Trophoblast cell (in vitro differentiated cells and primary cell): ENCODE data around the gene KRTAP10-9.

Source experiments
- DNase-seq, 2 donors: peaks; one replicate each; pipeline ENCODE4 v3.0.0-alpha.2; 2016
- H2AFZ ChIP-seq: 2 replicates; pipeline ENCODE4 v1.6.1; 2013; ENCODE audit warnings: low read length, moderate library complexity, mild to moderate bottlenecking; ENCODE audit not compliant: insufficient read depth, poor library complexity
- H2AK5ac ChIP-seq: 2 replicates; pipeline ENCODE4 v1.6.1; 2013; ENCODE audit warnings: mild to moderate bottlenecking, low read length
- H2BK120ac ChIP-seq: 2 replicates; pipeline ENCODE4 v1.6.1; 2013; ENCODE audit warnings: low read length, mild to moderate bottlenecking, moderate library complexity; ENCODE audit not compliant: insufficient read depth, poor library complexity
- H2BK12ac ChIP-seq: 2 replicates; pipeline ENCODE4 v1.6.1; 2013; ENCODE audit warnings: mild to moderate bottlenecking, low read length, moderate library complexity
- H2BK5ac ChIP-seq: 2 replicates; pipeline ENCODE4 v1.6.1; 2013; ENCODE audit warnings: low read length, low read depth, moderate library complexity, mild to moderate bottlenecking; ENCODE audit not compliant: poor library complexity
- H3K14ac ChIP-seq: 2 replicates; pipeline ENCODE4 v1.6.1; 2013; ENCODE audit warnings: mild to moderate bottlenecking, low read length
- H3K18ac ChIP-seq: 2 replicates; pipeline ENCODE4 v1.6.1; 2013; ENCODE audit warnings: mild to moderate bottlenecking, low read length
- H3K23ac ChIP-seq: 2 replicates; pipeline ENCODE4 v1.6.1; 2013; ENCODE audit warnings: low read length
- H3K27ac ChIP-seq: 2 replicates; pipeline ENCODE4 v1.5.1; 2013; ENCODE audit warnings: low read depth, mild to moderate bottlenecking, inconsistent platforms, low read length, moderate library complexity
- H3K27me3 ChIP-seq: 2 replicates; pipeline ENCODE4 v1.6.1; 2013; ENCODE audit warnings: inconsistent platforms, mild to moderate bottlenecking, low read length, moderate library complexity; ENCODE audit not compliant: insufficient read depth
- H3K36me3 ChIP-seq, 2 experiments: 1 replicate in 1 of 2; 2 replicates in 1 of 2; pipeline ENCODE4 v1.6.1; 2013; ENCODE audit warnings: low read length in 2 of 2, mild to moderate bottlenecking in 2 of 2, moderate library complexity in 1 of 2; ENCODE audit not compliant: insufficient read depth in 2 of 2, control insufficient read depth in 1 of 2
- H3K4ac ChIP-seq: 2 replicates; pipeline ENCODE4 v1.6.1; 2013; ENCODE audit warnings: low read depth, mild to moderate bottlenecking, low read length, moderate library complexity
- H3K4me1 ChIP-seq, 2 experiments: 1 replicate in 1 of 2; 2 replicates in 1 of 2; pipeline ENCODE4 v1.6.1; 2013; ENCODE audit warnings: low read length in 2 of 2, mild to moderate bottlenecking in 2 of 2, moderate library complexity in 1 of 2; ENCODE audit not compliant: insufficient read depth in 2 of 2, control insufficient read depth in 1 of 2
- H3K4me2 ChIP-seq: 2 replicates; pipeline ENCODE4 v1.6.1; 2013; ENCODE audit warnings: inconsistent platforms, mild to moderate bottlenecking, low read length, moderate library complexity
- H3K4me3 ChIP-seq: 2 replicates; pipeline ENCODE4 v1.5.1; 2013; ENCODE audit warnings: mild to moderate bottlenecking, low read depth, low read length, inconsistent platforms
- H3K79me1 ChIP-seq: one replicate; pipeline ENCODE4 v1.6.1; 2013; ENCODE audit warnings: low read length
- H3K79me2 ChIP-seq: 2 replicates; pipeline ENCODE4 v1.6.1; 2013; ENCODE audit warnings: low read length, mild to moderate bottlenecking; ENCODE audit not compliant: control insufficient read depth, insufficient read depth, poor library complexity
- H3K9ac ChIP-seq: 2 replicates; pipeline ENCODE4 v1.6.1; 2013; ENCODE audit warnings: mild to moderate bottlenecking, low read length
- H3K9me3 ChIP-seq: 2 replicates; pipeline ENCODE4 v1.6.1; 2013; ENCODE audit warnings: low read depth, mild to moderate bottlenecking, control low read depth, inconsistent platforms, low read length; ENCODE audit not compliant: insufficient read depth
- H4K12ac ChIP-seq: 2 replicates; pipeline ENCODE4 v1.6.1; 2013; ENCODE audit warnings: low read depth, mild to moderate bottlenecking, low read length, moderate library complexity
- H4K8ac ChIP-seq: 2 replicates; pipeline ENCODE4 v1.6.1; 2013; ENCODE audit warnings: low read depth, mild to moderate bottlenecking, low read length, moderate library complexity
- H4K91ac ChIP-seq: one replicate; pipeline ENCODE4 v1.6.1; 2013; ENCODE audit warnings: low read depth, mild to moderate bottlenecking, low read length, moderate library complexity
- WGBS: extraction: QIAGEN DNeasy Blood & Tissue Kit; methylation state at CpG from one replicate; pipeline ENCODE4 v1.1.7; 2013; ENCODE audit warnings: missing lambda C conversion rate; ENCODE audit not compliant: insufficient read length, insufficient coverage; ENCODE audit errors: extremely low coverage; 5-methylcytosine and 5-hydroxymethylcytosine counted together

The KRTAP10-9 gene

GRCh38 chr21:44601596-44602462 is 25.1 kb upstream of the KRTAP10-9 start:
- Histone ChIP-seq H4K8ac (no peak overlapping the region), H3K9me3 (peaks cover 7% of the 10 kb centered on the region), H2AK5ac (no peak overlapping the region), H3K27ac (no peak overlapping the region), H3K4me3 (no peak overlapping the region), H3K23ac (no peak overlapping the region), H3K9ac (no peak overlapping the region), H2BK5ac (no peak overlapping the region), H3K79me2 (no peaks in the 10 kb centered on the region), H3K18ac (no peak overlapping the region), H3K27me3 (no peaks in the 10 kb centered on the region), H2BK12ac (no peak overlapping the region), H3K36me3 (no peaks in the 10 kb centered on the region), H3K14ac (no peak overlapping the region), H3K4ac (no peak overlapping the region), H3K4me1 (no peaks in the 10 kb centered on the region), H3K4me2 (no peak overlapping the region), H4K91ac (no peak overlapping the region), H4K12ac (no peak overlapping the region), H2BK120ac (no peak overlapping the region), H2AFZ (no peak overlapping the region), H3K79me1 (no peaks in the 10 kb centered on the region)
- DNase-seq: no peak
- WGBS: no CpG with 5 or more reads among the region's 23 CpGs

GRCh38 chr21:44602463-44602850 is 24.4 kb upstream of the KRTAP10-9 start:
- no peak overlapping the region for H3K14ac ChIP-seq
- no peaks in the 10 kb centered on the region for H3K79me2 ChIP-seq
- no peak overlapping the region for H3K23ac ChIP-seq
- no peak overlapping the region for H2BK12ac ChIP-seq
- no peak overlapping the region for H3K18ac ChIP-seq
- H3K4me2 ChIP-seq: no peak overlapping the region
- no peak overlapping the region for H2BK120ac ChIP-seq
- H3K4me3 ChIP-seq: no peak overlapping the region
- WGBS: no CpG with 5 or more reads among the region's 21 CpGs
- no peaks in the 10 kb centered on the region for H3K4me1 ChIP-seq
- no peak for DNase-seq
- no peak overlapping the region for H2AK5ac ChIP-seq
- H3K4ac ChIP-seq: no peak overlapping the region
- no peak overlapping the region for H3K9ac ChIP-seq
- H3K27me3 ChIP-seq: no peaks in the 10 kb centered on the region
- no peak overlapping the region for H2BK5ac ChIP-seq
- H4K8ac ChIP-seq: no peak overlapping the region
- H3K9me3 ChIP-seq: peaks cover 7% of the 10 kb centered on the region
- H3K79me1 ChIP-seq: no peaks in the 10 kb centered on the region
- H2AFZ ChIP-seq: no peak overlapping the region
- H3K27ac ChIP-seq: no peak overlapping the region
- no peak overlapping the region for H4K91ac ChIP-seq
- H3K36me3 ChIP-seq: no peaks in the 10 kb centered on the region
- no peak overlapping the region for H4K12ac ChIP-seq

- Histone ChIP-seq H3K4me1 (no peaks in the 10 kb centered on the region), H2BK12ac (no peak overlapping the region), H3K27me3 (no peaks in the 10 kb centered on the region), H3K4me3 (no peak overlapping the region), H3K79me2 (no peaks in the 10 kb centered on the region), H2BK5ac (no peak overlapping the region), H3K4ac (no peak overlapping the region), H2AK5ac (no peak overlapping the region), H3K36me3 (no peaks in the 10 kb centered on the region), H3K27ac (no peak overlapping the region), H3K9me3 (peaks cover 7% of the 10 kb centered on the region), H3K18ac (no peak overlapping the region), H4K12ac (no peak overlapping the region), H3K4me2 (no peak overlapping the region), H3K14ac (no peak overlapping the region), H2AFZ (no peak overlapping the region), H3K9ac (no peak overlapping the region), H3K79me1 (no peaks in the 10 kb centered on the region), H4K91ac (no peak overlapping the region), H2BK120ac (no peak overlapping the region), H3K23ac (no peak overlapping the region), H4K8ac (no peak overlapping the region)
- no peak for DNase-seq
- WGBS: no CpG with 5 or more reads among the region's 17 CpGs
Observed at GRCh38 chr21:44603109-44603875, 23.6 kb upstream of the KRTAP10-9 start.

- no peak overlapping the region for H3K23ac ChIP-seq
- no peak overlapping the region for H3K9ac ChIP-seq
- no peaks in the 10 kb centered on the region for H3K36me3 ChIP-seq
- no peak overlapping the region for H2BK12ac ChIP-seq
- H2BK120ac ChIP-seq: no peak overlapping the region
- H2AK5ac ChIP-seq: no peak overlapping the region
- H3K18ac ChIP-seq: no peak overlapping the region
- no peak overlapping the region for H4K8ac ChIP-seq
- H3K4me2 ChIP-seq: no peak overlapping the region
- H3K27me3 ChIP-seq: no peaks in the 10 kb centered on the region
- H4K12ac ChIP-seq: no peak overlapping the region
- no peak overlapping the region for H3K27ac ChIP-seq
- H3K4me3 ChIP-seq: no peak overlapping the region
- H3K4me1 ChIP-seq: no peaks in the 10 kb centered on the region
- no peaks in the 10 kb centered on the region for H3K79me1 ChIP-seq
- no peak overlapping the region for H4K91ac ChIP-seq
- no CpG with 5 or more reads among the region's 8 CpGs for WGBS
- no peak overlapping the region for H2AFZ ChIP-seq
- H3K79me2 ChIP-seq: no peaks in the 10 kb centered on the region
- no peak overlapping the region for H3K14ac ChIP-seq
- DNase-seq: no peak
- H3K4ac ChIP-seq: no peak overlapping the region
- H2BK5ac ChIP-seq: no peak overlapping the region
- H3K9me3 ChIP-seq: peaks cover 7% of the 10 kb centered on the region
Observed at GRCh38 chr21:44603911-44604310, 23.0 kb upstream of the KRTAP10-9 start.
